Activated T-helper 17 cell treated with anti-CD3 and anti-CD28 coated beads, Interleukin-2, amount 50 U/mL, for 72 hours (primary cell): ENCODE measurements around the gene FABP2. TPM values are rescaled to one million over a fixed set of nuclear protein-coding genes. Genes with fewer than 3 reads are reported as not detected.

Experiments
- total RNA-seq, 2 donors: library from RNA; stranded (reverse); gene quantifications; one replicate each; pipeline ENCODE4 v1.2.3, GENCODE V29; 2022

The FABP2 gene
- total RNA-seq, 2 donors from 2014 or later: not detected

Other genes starting within 250 kb of the FABP2 start
- gene MYOZ2, start 186.3 kb downstream of the FABP2 start, total RNA-seq: not detected
- gene USP53, start 109.4 kb downstream of the FABP2 start, total RNA-seq: 10 to 100 TPM in 1 of 2 donors, 1 to 10 TPM in 1; 9.7 to 27.7 TPM